Stimulated activated CD4-positive, alpha-beta T cell treated with anti-CD3 and anti-CD28 coated beads, Interleukin-2, amount 100 ng/mL, for 48 hours (primary cell): Measurements from ENCODE around the gene AR.

ENCODE experiments used
- DNase-seq, 2 donors: peaks; one replicate each; pipeline ENCODE4 v3.0.0-alpha.2; 2020

AR gene

DNA sequence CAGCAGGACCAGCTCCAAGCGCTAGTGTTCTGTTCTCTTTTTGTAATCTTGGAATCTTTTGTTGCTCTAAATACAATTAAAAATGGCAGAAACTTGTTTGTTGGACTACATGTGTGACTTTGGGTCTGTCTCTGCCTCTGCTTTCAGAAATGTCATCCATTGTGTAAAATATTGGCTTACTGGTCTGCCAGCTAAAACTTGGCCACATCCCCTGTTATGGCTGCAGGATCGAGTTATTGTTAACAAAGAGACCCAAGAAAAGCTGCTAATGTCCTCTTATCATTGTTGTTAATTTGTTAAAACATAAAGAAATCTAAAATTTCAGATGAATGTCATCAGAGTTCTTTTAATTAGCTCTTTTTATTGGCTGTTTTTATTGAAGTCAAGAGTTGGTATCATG lies 186.5 kb downstream of the AR start:
- DNase-seq = no peak

DNA sequence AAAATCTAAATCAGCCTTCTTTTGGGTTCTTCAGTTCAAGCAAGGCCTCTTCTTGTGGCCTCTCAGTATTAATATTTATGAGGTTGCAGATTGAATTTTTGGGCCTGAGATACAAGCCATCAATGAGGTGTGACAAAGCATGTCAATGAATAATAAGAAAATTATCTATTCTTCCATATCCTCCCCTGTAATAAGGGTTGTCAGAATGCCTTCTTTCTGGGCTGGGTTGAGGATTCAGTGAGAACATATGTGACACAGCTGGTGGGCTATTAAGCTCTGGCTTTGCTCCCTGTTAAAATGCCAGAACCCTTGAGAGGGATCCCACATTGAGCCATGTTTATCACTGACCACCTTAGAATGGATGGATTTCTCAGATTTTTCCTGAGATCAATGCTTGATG lies 187.2 kb downstream of the AR start:
- DNase-seq = no peak

DNA sequence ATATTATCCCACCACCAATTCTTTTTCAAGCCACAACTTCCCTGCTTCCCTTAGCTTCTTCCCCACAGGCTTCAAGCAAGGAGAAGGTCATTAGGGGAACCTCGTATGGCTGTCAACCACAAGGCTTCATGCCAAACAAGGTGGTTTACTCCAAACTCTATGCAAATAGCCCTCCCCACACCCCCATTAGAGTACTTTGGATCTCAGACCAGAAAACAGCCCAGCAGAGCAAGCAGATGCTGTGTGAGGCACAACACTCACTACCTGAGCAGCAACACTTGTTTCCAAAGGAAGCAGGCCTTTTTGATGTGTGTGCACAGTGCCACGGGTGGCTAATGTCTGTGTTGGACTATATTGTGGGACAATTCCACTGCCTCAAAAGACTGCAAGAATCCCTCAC lies 189.0 kb downstream of the AR start:
- DNase-seq = no peak

DNA sequence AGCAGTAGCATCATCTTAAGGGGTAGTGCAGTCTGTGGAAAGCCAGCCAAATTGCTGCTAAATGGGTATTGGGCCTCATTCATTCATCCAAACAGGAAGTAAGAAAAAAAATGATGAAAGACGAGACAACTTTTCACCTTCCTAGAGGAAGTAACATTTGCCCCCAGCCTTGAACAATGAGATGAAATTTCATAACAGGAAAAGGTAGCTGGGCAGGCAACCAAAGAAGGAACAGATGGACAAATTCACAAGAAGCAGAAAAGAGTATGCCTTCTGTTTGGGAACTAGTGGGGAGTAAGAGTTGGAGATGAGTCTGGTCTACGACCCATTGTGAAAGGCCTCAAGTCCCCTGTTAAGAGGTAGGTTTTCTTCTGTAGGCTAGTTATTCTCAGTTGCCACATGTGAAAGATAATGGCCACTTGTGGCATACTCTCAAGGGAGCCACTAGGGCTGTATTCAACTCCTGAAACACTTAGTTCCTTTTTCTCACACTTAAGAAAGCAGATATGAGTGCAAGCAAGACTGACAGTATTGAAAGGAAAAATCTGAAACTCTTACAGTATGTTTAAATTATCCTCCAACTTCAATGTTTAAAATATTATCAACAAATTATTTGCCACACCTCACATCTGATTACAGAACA lies 190.4 kb downstream of the AR start:
- DNase-seq = no peak

DNA sequence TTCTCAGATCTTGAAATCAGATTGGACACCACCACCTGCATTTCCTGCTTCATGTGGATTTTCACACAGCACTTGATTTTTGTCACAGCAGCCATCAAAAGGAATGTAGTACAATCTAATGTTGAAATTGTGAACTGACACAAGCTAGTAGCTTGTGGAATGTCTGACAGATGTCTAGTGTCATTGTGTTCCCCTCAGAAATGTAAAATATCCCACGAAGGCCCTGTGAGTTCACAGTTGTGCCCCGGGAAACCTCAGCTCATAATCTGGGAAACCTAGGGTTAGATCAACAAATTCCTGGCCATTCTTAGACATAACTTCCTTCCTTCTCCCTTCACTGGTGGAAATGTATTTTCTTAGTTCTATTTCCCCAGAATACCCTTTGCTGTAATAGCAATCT lies 205.7 kb downstream of the AR start:
- no peak for DNase-seq

DNA sequence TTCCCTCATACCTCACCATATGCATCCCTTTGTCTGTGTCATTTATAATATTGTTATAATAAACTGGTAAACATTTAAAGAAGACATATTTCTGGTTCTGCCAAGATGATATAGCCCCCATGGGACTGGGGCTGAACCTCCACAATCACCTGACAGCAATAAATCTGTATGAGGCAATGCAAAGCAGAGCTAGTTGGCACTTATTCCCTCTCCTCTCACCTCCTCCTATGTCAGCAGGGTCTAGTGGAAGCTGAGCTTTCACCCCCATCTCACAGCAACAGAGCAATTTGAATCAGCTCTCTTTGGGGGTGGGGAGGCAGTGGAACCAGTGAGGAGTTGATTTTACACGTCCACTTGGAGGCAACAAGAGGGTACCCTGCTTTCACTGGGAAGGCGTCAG lies 206.9 kb downstream of the AR start:
- DNase-seq = no peak

DNA sequence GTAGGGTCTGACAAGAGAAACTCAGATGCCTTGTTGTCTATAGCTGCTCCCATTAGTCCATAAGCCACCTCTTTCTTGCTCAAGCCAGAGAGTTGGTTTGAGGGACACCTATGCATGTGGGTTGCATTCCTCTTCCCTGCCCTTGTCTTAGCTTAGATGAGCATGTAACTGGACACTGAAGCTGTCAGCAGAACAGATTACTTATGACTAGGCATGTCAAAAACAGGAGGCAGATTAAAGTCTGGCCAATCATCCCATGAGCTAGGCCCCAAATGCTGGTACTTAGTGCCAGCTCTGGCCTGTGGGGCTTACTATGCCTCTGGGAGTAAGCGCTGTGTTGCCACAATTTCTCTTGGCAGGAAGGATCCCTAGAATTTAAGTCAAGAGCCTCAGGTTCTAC lies 215.2 kb downstream of the AR start:
- DNase-seq = no peak

DNA sequence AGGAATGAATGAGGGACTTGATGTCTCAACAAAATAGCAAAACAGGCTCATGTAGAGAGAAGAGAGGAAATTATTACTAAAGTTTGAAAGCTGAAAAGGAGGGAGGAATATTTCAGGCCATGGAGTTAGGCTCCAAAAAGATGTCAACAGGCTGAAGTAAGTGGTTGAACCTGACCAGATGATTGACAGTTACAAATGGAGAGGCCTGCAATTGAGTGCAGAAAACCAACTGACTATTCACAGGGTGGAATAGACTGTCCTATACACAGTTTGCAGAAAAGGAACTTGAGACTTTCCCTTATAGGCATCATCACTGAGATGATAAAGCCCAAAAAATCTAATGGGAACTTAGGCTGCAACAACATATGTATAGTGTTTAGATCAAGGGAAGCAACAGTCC lies 233.3 kb downstream of the AR start:
- DNase-seq = no peak

DNA sequence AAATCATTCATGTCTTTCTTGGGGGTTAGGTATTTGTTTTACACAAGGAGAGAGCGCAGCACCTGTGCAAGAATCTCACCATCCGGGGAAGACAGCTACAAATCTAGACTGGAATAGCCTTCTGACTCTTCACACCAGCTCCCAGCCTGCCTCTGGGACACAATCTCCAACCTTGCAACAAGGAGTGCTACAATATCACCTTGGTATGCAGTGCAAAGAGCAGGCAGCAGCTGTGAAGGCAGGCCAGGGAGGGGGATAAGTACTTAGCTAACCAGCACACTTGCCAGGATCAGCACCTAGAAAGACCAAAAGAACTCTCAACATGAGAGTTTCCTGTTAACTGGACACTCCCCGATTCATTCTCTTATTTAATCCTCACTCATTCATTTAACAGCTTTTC lies 235.3 kb downstream of the AR start:
- no peak for DNase-seq
